HepG2 (cell line): ENCODE measurements around the gene TJP2. TPM values are rescaled to one million over a fixed set of nuclear protein-coding genes. Genes with fewer than 3 reads are reported as not detected.

Experiments
- ATAC-seq: fragments of 200-7000 bp; cut with Tn5 transposase; 3 replicates; pipeline ENCODE4 v1.9.1; 2020; ENCODE audit warnings: mild to moderate bottlenecking, moderate library complexity
- BruUV-seq: library from RNA; stranded (reverse); fragments of 400-500 nt; replicated peaks from 2 replicates; lab custom pipeline; 2021; lab: Mats Ljungman, UMichigan
- CTCF ChIA-PET: fragments of 300-600 bp; formaldehyde crosslinking; extraction: SDS; loops from one replicate; lab custom pipeline; 2021; ENCODE audit warnings: low total read pairs, inconsistent platforms, low intra/inter-chr PET ratio; lab: Yijun Ruan, JAX
- POLR2A ChIA-PET: fragments of 350-600 bp; sonication (Branson Sonifier 250); formaldehyde crosslinking; loops from one replicate; lab custom pipeline; 2020; ENCODE audit warnings: antibody characterized with exemption, inconsistent platforms; lab: Yijun Ruan, JAX
- DNase-seq: peaks from one replicate; pipeline ENCODE4 v3.0.0-alpha.2; 2015; ENCODE audit warnings: low spot score
- FAIRE-seq: peaks from 3 replicates; lab custom pipeline; 2011; peaks lifted over from hg19 to GRCh38; lab: Jason Lieb, UNC
- H2AFZ ChIP-seq: one replicate; pipeline ENCODE4 v1.6.1; 2011; ENCODE audit warnings: low read length, inconsistent platforms
- H3K27ac ChIP-seq: fragments of 300-600 bp; 3 replicates; pipeline ENCODE4 v1.8.0; 2011; ENCODE audit warnings: mixed run types, mild to moderate bottlenecking, mixed read lengths, low read length, inconsistent platforms; ENCODE audit not compliant: insufficient read depth; ENCODE audit errors: extremely low read length
- H3K27me3 ChIP-seq, 2 experiments: fragments of 200-600 bp in 1 of 2; 2 replicates in 1 of 2; 3 replicates in 1 of 2; pipeline versions ENCODE4 v1.6.0 to v1.8.0; 2011; ENCODE audit warnings: low read length in 2 of 2, mild to moderate bottlenecking in 2 of 2, moderate library complexity in 2 of 2, inconsistent platforms in 1 of 2; ENCODE audit not compliant: insufficient read depth in 2 of 2, control insufficient read depth in 1 of 2
- H3K36me3 ChIP-seq, 2 experiments: fragments of 200-600 bp in 1 of 2; replicated peaks in 1 of 2; 2 replicates in 1 of 2; 3 replicates in 1 of 2; pipeline versions ENCODE4 v1.5.1 to v1.8.0; 2011; ENCODE audit warnings: low read length in 2 of 2, inconsistent platforms in 1 of 2; ENCODE audit not compliant: insufficient read depth in 2 of 2, control insufficient read depth in 1 of 2
- H3K4me1 ChIP-seq: 2 replicates; pipeline ENCODE4 v1.5.1; 2012; ENCODE audit warnings: low read length, inconsistent platforms; ENCODE audit not compliant: insufficient read depth
- H3K4me2 ChIP-seq: 2 replicates; pipeline ENCODE4 v1.6.0; 2011; ENCODE audit warnings: low read depth, low read length, inconsistent platforms
- H3K4me3 ChIP-seq, 3 experiments: fragments of 200-600 bp in 1 of 3; sonication (generic), shearing (Covaris generic) in 1 of 3; replicated peaks in 1 of 3; 2 replicates each; pipeline ENCODE4 v1.5.1; 2011 to 2016; ENCODE audit warnings: low read length in 3 of 3, inconsistent platforms in 2 of 3, low read depth in 2 of 3, mild to moderate bottlenecking in 2 of 3, control low read depth in 1 of 3, mixed read lengths in 1 of 3; ENCODE audit not compliant: insufficient read depth in 1 of 3
- H3K79me2 ChIP-seq: one replicate; pipeline ENCODE4 v1.6.1; 2011; ENCODE audit warnings: low read length, inconsistent platforms; ENCODE audit not compliant: insufficient read depth
- H3K9ac ChIP-seq: 2 replicates; pipeline ENCODE4 v1.6.0; 2011; ENCODE audit warnings: mild to moderate bottlenecking, low read depth, low read length, inconsistent platforms; ENCODE audit not compliant: insufficient read depth
- H3K9me3 ChIP-seq: 2 replicates; pipeline ENCODE4 v1.5.1; 2012; ENCODE audit warnings: mild to moderate bottlenecking, low read length
- H4K20me1 ChIP-seq: 2 replicates; pipeline ENCODE4 v1.6.0; 2011; ENCODE audit warnings: inconsistent platforms, mild to moderate bottlenecking, low read length, moderate library complexity; ENCODE audit not compliant: insufficient read depth
- AHR ChIP-seq: IDR thresholded peaks from 2 replicates; pipeline ENCODE4 v1.6.1; 2018; ENCODE audit warnings: missing genetic modification reagents, missing compliant biosample characterization
- CEBPG ChIP-seq: IDR thresholded peaks from 2 replicates; pipeline ENCODE4 v1.6.1; 2016
- ESRRA ChIP-seq: sonication (generic); formaldehyde crosslinking; IDR thresholded peaks from 2 replicates; pipeline ENCODE4 v1.5.1; 2020; ENCODE audit warnings: mild to moderate bottlenecking, low read depth, missing genetic modification reagents
- MXD4 ChIP-seq: IDR thresholded peaks from 2 replicates; pipeline ENCODE4 v1.6.1; 2016; ENCODE audit warnings: mild to moderate bottlenecking, missing biosample characterization, missing genetic modification reagents
- NFIB ChIP-seq: sonication (generic); formaldehyde crosslinking; IDR thresholded peaks from 2 replicates; pipeline ENCODE4 v1.9.0; 2021; ENCODE audit warnings: missing genetic modification reagents, mild to moderate bottlenecking, borderline replicate concordance
- ZBTB46 ChIP-seq: sonication (generic); formaldehyde crosslinking; IDR thresholded peaks from 2 replicates; pipeline ENCODE4 v1.4.0; 2020; ENCODE audit warnings: mild to moderate bottlenecking, missing genetic modification reagents, borderline replicate concordance
- ZFP90 ChIP-seq: sonication (generic); formaldehyde crosslinking; IDR thresholded peaks from 2 replicates; pipeline ENCODE4 v1.8.0; 2022; ENCODE audit warnings: missing genetic modification reagents, mild to moderate bottlenecking, inconsistent platforms, borderline replicate concordance
- ZKSCAN8 ChIP-seq: IDR thresholded peaks from 2 replicates; pipeline ENCODE4 v1.6.1; 2016; ENCODE audit warnings: borderline replicate concordance, missing genetic modification reagents, missing compliant biosample characterization
- ZNF230 ChIP-seq: sonication (generic); formaldehyde crosslinking; IDR thresholded peaks from 2 replicates; pipeline ENCODE4 v1.4.0; 2020; ENCODE audit warnings: mild to moderate bottlenecking, missing genetic modification reagents
- ZNF569 ChIP-seq: sonication (generic); formaldehyde crosslinking; IDR thresholded peaks from 2 replicates; pipeline ENCODE4 v1.5.0; 2020; ENCODE audit warnings: mild to moderate bottlenecking, missing genetic modification reagents, moderate library complexity, borderline replicate concordance
- ZNF639 ChIP-seq: conservative IDR thresholded peaks from 2 replicates; pipeline ENCODE4 v1.6.1; 2018; ENCODE audit warnings: missing genetic modification reagents
- WGBS: methylation state at CpG from one replicate; pipeline ENCODE4 v1.1.6; 2017; ENCODE audit warnings: low lambda C conversion rate; 5-methylcytosine and 5-hydroxymethylcytosine counted together
- in situ Hi-C: cut with HindIII; loops from 2 replicates; pipeline ENCODE4 v1.10.0; 2017; ENCODE audit warnings: low pct_unique_long_range_greater_than_20kb; ENCODE audit not compliant: extremely low pct_ligation_motif_present
- intact Hi-C: fragments of 100-400 bp; cut with micrococcal nuclease; formaldehyde crosslinking; loops from one replicate; pipeline ENCODE4 v1.10.0; 2022; ENCODE audit not compliant: unreplicated experiment
- polyA plus RNA-seq, 8 experiments: library from polyadenylated mRNA; depleted of rRNA in 3 of 8; stranded (reverse) in 7 of 8; unstranded in 1 of 8; fragments of >200 nt; fragmentation: Illumina TruSeq in 4 of 8; extraction: Trizol in 4 of 8; gene quantifications; 2 replicates each; pipeline versions ENCODE4 v1.2.1 to v1.2.3, GENCODE V29; 2011 to 2016; ENCODE audit warnings: low read depth in 4 of 8, missing spikeins in 1 of 8, mixed read lengths in 1 of 8; ENCODE audit not compliant: insufficient read depth in 1 of 8
- total RNA-seq, 5 experiments: library from RNA; depleted of rRNA; stranded (reverse); fragments of >200 nt; fragmentation: Illumina TruSeq; extraction: Trizol; gene quantifications; 2 replicates each; pipeline ENCODE4 v1.2.3, GENCODE V29; 2016; ENCODE audit warnings: low read depth in 1 of 5
- TF ChIP-seq, protein P1 (sequence below): IDR thresholded peaks from 2 replicates; pipeline ENCODE4 v1.6.1; 2016; ENCODE audit warnings: missing compliant biosample characterization, missing genetic modification reagents, borderline replicate concordance
- TF ChIP-seq, protein P2 (sequence below): IDR thresholded peaks from 2 replicates; pipeline ENCODE4 v1.6.1; 2016
- TF ChIP-seq, protein P3 (sequence below): sonication (generic); formaldehyde crosslinking; IDR thresholded peaks from 2 replicates; pipeline ENCODE4 v1.5.0; 2020; ENCODE audit warnings: mild to moderate bottlenecking, missing genetic modification reagents

TJP2 gene
- total and polyA plus RNA-seq, 2 of the 13 experiments (the other 11 are each of a cell fraction or from before 2014, with no cell fraction given): 109 to 110 TPM

DNA sequence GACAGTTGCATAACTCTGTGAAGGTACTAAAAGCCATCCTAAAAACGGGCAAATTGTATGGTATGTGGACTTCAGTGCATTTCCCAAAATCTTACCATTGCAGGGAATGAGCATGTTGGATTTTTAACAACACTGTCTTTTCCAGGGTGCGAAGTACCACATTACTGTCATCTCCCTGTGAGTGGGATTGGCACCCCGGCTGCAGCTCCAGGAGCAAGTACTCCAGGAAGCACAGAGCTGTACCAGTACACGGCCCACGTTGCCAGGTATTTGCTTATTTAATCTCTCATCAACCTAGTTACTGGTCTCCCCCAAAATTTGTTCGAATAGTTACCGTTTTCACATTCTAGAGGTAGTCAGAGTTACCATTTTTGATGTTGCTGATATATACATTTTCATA, 22.6 kb upstream of the TJP2 start (continued):
- TF ChIP-seq ZNF569 (CRISPR knock-in tag) (no peak), ZBTB46 (CRISPR knock-in tag) (no peak), AHR (CRISPR knock-in tag) (no peak), NFIB (CRISPR knock-in tag) (no peak), ESRRA (CRISPR knock-in tag) (no peak)

DNA sequence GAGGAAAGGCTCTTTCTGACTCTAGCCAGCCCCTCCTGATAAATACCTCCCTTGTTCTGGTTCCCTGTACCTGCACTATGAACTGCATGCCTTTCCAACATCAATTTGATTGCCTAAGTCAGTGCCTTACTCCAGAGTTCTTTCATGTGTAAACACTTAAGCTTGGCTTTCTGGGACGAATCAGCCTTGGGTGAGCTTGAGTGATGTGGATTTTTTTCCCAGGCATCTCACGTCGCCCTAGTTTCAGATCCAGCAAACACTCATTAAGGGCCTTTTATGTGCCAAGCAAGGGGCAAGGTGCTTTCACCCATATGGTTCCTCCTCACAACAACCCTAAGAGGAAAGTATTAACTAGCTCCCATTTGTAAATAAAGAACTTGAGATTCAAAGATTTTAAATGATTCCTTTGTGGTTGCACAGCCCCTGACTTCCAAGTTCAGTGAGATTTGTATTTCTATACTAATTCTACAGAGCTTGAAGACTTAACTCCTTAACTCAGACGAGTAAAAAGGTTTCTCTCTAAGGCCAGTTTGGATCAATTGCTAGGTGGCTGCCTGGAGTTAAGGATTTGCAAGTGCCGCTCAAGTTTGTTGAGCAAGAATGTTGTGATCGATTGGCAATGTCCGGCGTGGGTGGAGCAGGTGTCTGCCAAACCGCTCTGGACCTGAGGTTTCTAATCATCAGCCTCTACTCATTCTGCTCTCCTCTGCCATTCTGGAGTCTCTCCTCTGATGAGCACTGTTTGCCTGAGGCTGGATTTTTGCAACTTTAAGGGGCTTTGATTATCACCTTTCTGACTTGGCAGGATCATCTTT, 20.2 kb upstream of the TJP2 start:
- Histone ChIP-seq H3K27ac (peak overlapping the region; percentile 64), H2AFZ (no peak overlapping the region), H3K4me2 (peak overlapping the region; percentile 25), H3K4me1 (peaks cover 60% of the 10 kb centered on the region), H3K79me2 (peaks cover 65% of the 10 kb centered on the region), H3K9ac (no peak overlapping the region; the same call in 1 of the 2 replicates), H3K27me3 (no peaks in the 10 kb centered on the region), H3K36me3 (peaks cover 13 to 46% of the 10 kb centered on the region in 2 experiments), H4K20me1 (peaks cover 16% of the 10 kb centered on the region; the same call in 1 of the 2 replicates), H3K9me3 (no peaks in the 10 kb centered on the region), H3K4me3 (no peak overlapping the region)
- WGBS: 12% methylated on average over 5 of the region's 9 CpGs
- DNase-seq (peak; percentile 96), ATAC-seq (peak; percentile 97), FAIRE-seq (peak; percentile 98)
- TSS peak; percentile 26 for BruUV-seq
- intact Hi-C loops (loop anchor here (2.0 kb wide), 2 partner anchors 21 to 39 kb away; partner anchors contain the start of gene TJP2), in situ Hi-C loops (no loop called here)
- CTCF ChIA-PET: no interaction called here
- POLR2A ChIA-PET: interaction anchor here (0.9 to 2.9 kb wide), 10 partner anchors 21 to 67 kb away, joined by 3 to 19 read pairs (median 7); partner anchors contain the start of gene TJP2
- TF ChIP-seq ZNF230 (CRISPR knock-in tag) (0 out of 2 replicates have a peak, but pooled peaks have one; percentile 29), CEBPG (CRISPR knock-in tag) (peak; percentile 95), ZKSCAN8 (CRISPR knock-in tag) (peak; percentile 18; the same call in 1 of the 2 replicates), ZNF639 (CRISPR knock-in tag) (no peak), MXD4 (no peak), ZFP90 (CRISPR knock-in tag) (no peak)
- TF ChIP-seq, protein P1, sequence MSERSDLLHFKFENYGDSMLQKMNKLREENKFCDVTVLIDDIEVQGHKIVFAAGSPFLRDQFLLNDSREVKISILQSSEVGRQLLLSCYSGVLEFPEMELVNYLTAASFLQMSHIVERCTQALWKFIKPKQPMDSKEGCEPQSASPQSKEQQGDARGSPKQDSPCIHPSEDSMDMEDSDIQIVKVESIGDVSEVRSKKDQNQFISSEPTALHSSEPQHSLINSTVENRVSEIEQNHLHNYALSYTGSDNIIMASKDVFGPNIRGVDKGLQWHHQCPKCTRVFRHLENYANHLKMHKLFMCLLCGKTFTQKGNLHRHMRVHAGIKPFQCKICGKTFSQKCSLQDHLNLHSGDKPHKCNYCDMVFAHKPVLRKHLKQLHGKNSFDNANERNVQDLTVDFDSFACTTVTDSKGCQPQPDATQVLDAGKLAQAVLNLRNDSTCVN (CRISPR knock-in tag): peak; percentile 74; the same call in 1 of the 2 replicates
- TF ChIP-seq, protein P2, sequence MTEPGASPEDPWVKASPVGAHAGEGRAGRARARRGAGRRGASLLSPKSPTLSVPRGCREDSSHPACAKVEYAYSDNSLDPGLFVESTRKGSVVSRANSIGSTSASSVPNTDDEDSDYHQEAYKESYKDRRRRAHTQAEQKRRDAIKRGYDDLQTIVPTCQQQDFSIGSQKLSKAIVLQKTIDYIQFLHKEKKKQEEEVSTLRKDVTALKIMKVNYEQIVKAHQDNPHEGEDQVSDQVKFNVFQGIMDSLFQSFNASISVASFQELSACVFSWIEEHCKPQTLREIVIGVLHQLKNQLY (CRISPR knock-in tag): no peak
- TF ChIP-seq, protein P3, sequence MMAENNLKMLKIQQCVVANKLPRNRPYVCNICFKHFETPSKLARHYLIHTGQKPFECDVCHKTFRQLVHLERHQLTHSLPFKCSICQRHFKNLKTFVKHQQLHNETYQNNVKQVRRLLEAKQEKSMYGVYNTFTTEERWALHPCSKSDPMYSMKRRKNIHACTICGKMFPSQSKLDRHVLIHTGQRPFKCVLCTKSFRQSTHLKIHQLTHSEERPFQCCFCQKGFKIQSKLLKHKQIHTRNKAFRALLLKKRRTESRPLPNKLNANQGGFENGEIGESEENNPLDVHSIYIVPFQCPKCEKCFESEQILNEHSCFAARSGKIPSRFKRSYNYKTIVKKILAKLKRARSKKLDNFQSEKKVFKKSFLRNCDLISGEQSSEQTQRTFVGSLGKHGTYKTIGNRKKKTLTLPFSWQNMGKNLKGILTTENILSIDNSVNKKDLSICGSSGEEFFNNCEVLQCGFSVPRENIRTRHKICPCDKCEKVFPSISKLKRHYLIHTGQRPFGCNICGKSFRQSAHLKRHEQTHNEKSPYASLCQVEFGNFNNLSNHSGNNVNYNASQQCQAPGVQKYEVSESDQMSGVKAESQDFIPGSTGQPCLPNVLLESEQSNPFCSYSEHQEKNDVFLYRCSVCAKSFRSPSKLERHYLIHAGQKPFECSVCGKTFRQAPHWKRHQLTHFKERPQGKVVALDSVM: peak; percentile 75; the same call in 1 of the 2 replicates
